Lower lobe of right lung (tissue), 2 donors: ENCODE results near the gene MYPOP. TPM values are rescaled to one million over a fixed set of nuclear protein-coding genes. Genes with fewer than 3 reads are reported as not detected.

Source experiments
- ATAC-seq, 2 donors: fragments of 200-7000 bp; cut with Tn5 transposase; one replicate each; pipeline ENCODE4 v1.9.1; 2020 to 2022; ENCODE audit warnings: mild to moderate bottlenecking in 2 of 2, moderate library complexity in 2 of 2
- DNase-seq: peaks from one replicate; pipeline ENCODE4 v3.0.0-alpha.2; 2020
- H3K27ac ChIP-seq: fragments of 200-600 bp; one replicate; pipeline ENCODE4 v1.8.0; 2022
- H3K27me3 ChIP-seq: fragments of 200-600 bp; one replicate; pipeline ENCODE4 v1.8.0; 2022; ENCODE audit warnings: low read depth
- H3K36me3 ChIP-seq: fragments of 200-600 bp; one replicate; pipeline ENCODE4 v1.8.0; 2022; ENCODE audit warnings: mild to moderate bottlenecking
- H3K4me1 ChIP-seq: fragments of 200-600 bp; one replicate; pipeline ENCODE4 v1.8.0; 2022
- H3K4me3 ChIP-seq: fragments of 200-600 bp; one replicate; pipeline ENCODE4 v1.8.0; 2022; ENCODE audit warnings: mild to moderate bottlenecking
- H3K9me3 ChIP-seq: fragments of 200-600 bp; one replicate; pipeline ENCODE4 v1.8.0; 2022
- CTCF ChIP-seq: fragments of 200-600 bp; IDR thresholded peaks from one replicate; pipeline ENCODE4 v1.8.0; 2022; ENCODE audit warnings: antibody characterized with exemption, mild to moderate bottlenecking
- intact Hi-C: fragments of 100-400 bp; cut with DNase I; formaldehyde crosslinking; loops from one replicate; pipeline ENCODE4 v1.11.0; 2022
- total RNA-seq: library from RNA; stranded (reverse); fragmentation: NEBNext Ultra II Directional; extraction: Animal tissue kit (Norgen Biotek cat#: 25700); gene quantifications from one replicate; pipeline ENCODE4 v1.2.1, GENCODE V29; 2021
- donor health status: DM: no; HTN: yes; CAD: no; lungs with severe emphysema.

The MYPOP gene
- total RNA-seq, 1 donor from 2014 or later = 7.5 TPM

GRCh38 chr19:45852145-45852750, 50.2 kb downstream of the MYPOP start:
- no peak for ATAC-seq
- DNase-seq = no peak
- Histone ChIP-seq H3K4me3 (no peak overlapping the region), H3K36me3 (peaks cover 86% of the 10 kb centered on the region), H3K27ac (peak overlapping the region; percentile 46), H3K9me3 (no peaks in the 10 kb centered on the region), H3K27me3 (no peaks in the 10 kb centered on the region), H3K4me1 (peaks cover 11% of the 10 kb centered on the region)
- intact Hi-C loops = no loop called here
- no peak for TF ChIP-seq CTCF

GRCh38 chr19:45848922-45849321, 53.5 kb downstream of the MYPOP start:
- Histone ChIP-seq H3K27me3 (no peaks in the 10 kb centered on the region), H3K4me3 (no peak overlapping the region), H3K36me3 (peaks cover 100% of the 10 kb centered on the region), H3K27ac (no peak overlapping the region), H3K4me1 (peaks cover 11% of the 10 kb centered on the region), H3K9me3 (no peaks in the 10 kb centered on the region)
- DNase-seq = no peak
- intact Hi-C loops = no loop called here
- no peak for TF ChIP-seq CTCF
- ATAC-seq = no peak

- no peak for ATAC-seq
- TF ChIP-seq CTCF = no peak
- no peaks in the 10 kb centered on the region for H3K27me3 ChIP-seq
- no peaks in the 10 kb centered on the region for H3K9me3 ChIP-seq
- DNase-seq = no peak
- no peak overlapping the region for H3K27ac ChIP-seq
- intact Hi-C loops = no loop called here
- peaks cover 100% of the 10 kb centered on the region for H3K36me3 ChIP-seq
- H3K4me1 ChIP-seq = peaks cover 11% of the 10 kb centered on the region
- H3K4me3 ChIP-seq = no peak overlapping the region
Observed at GRCh38 chr19:45847663-45848062, 54.8 kb downstream of the MYPOP start.

GRCh38 chr19:45842198-45842597, 60.2 kb downstream of the MYPOP start:
- no peaks in the 10 kb centered on the region for H3K9me3 ChIP-seq
- no peaks in the 10 kb centered on the region for H3K4me1 ChIP-seq
- H3K4me3 ChIP-seq = no peak overlapping the region
- H3K27me3 ChIP-seq = no peaks in the 10 kb centered on the region
- intact Hi-C loops = no loop called here
- H3K27ac ChIP-seq = no peak overlapping the region
- ATAC-seq = no peak
- H3K36me3 ChIP-seq = peaks cover 100% of the 10 kb centered on the region
- no peak for TF ChIP-seq CTCF
- no peak for DNase-seq

Other genes with a start within 250 kb of the MYPOP start
- 7.5 TPM for gene GIPR, start 234.4 kb downstream of the MYPOP start, total RNA-seq
- gene SNRPD2, start 210.7 kb downstream of the MYPOP start, total RNA-seq = 229 TPM
- 5.0 TPM for gene QPCTL, start 209.9 kb downstream of the MYPOP start, total RNA-seq
- gene FBXO46, start 171.7 kb downstream of the MYPOP start, total RNA-seq = 19.3 TPM
- gene MEIOSIN, start 169.2 kb downstream of the MYPOP start, total RNA-seq = not detected
- gene SIX5, start 133.4 kb downstream of the MYPOP start, total RNA-seq = 16.8 TPM
- 42.6 TPM for gene DMPK, start 120.1 kb downstream of the MYPOP start, total RNA-seq
- gene DMWD, start 109.8 kb downstream of the MYPOP start, total RNA-seq = 47.4 TPM
- 0.21 TPM for gene RSPH6A, start 87.3 kb downstream of the MYPOP start, total RNA-seq
- gene SYMPK, start 39.5 kb downstream of the MYPOP start, total RNA-seq = 73.1 TPM
- gene FOXA3, start 38.3 kb downstream of the MYPOP start, total RNA-seq = 0.68 TPM
- gene IRF2BP1, start 16.5 kb downstream of the MYPOP start, total RNA-seq = 21.4 TPM
- gene NANOS2, start 12.2 kb upstream of the MYPOP start, total RNA-seq = not detected
- 18.8 TPM for gene NOVA2, start 71.3 kb upstream of the MYPOP start, total RNA-seq
- gene CCDC61, start 92.9 kb upstream of the MYPOP start, total RNA-seq = 16.3 TPM
- 3.0 TPM for gene PGLYRP1, start 120.4 kb upstream of the MYPOP start, total RNA-seq
- not detected for gene IGFL4, start 138.4 kb upstream of the MYPOP start, total RNA-seq
- gene IGFL3, start 222.1 kb upstream of the MYPOP start, total RNA-seq = not detected
- not detected for gene IGFL2, start 245.6 kb upstream of the MYPOP start, total RNA-seq